SK-N-SH treated with all-trans-retinoic acid at 6 μM for 48 hours (cell line): ENCODE results near the gene APOL2.
"Not testable (repeated sequence)": the region's sequence is repeated elsewhere in the genome, so short reads cannot be mapped to it uniquely, and the experiment has no call there.

ENCODE experiments used
- ATAC-seq: fragments of 200-7000 bp; cut with Tn5 transposase; 3 replicates; pipeline ENCODE4 v1.9.1; 2020; ENCODE audit warnings: mild to moderate bottlenecking, moderate library complexity
- ARNTL ChIP-seq: fragments of 450-650 bp; formaldehyde crosslinking; IDR thresholded peaks from 2 replicates; pipeline ENCODE4 v1.5.0; 2020; ENCODE audit warnings: low read depth, mild to moderate bottlenecking, moderate library complexity, borderline replicate concordance
- GLIS3 ChIP-seq: fragments of 250-450 bp; sonication (Bioruptor Pico); IDR thresholded peaks from 2 replicates; pipeline ENCODE4 v1.5.0; 2020; ENCODE audit warnings: mild to moderate bottlenecking, moderate library complexity
- ISL1 ChIP-seq: fragments of 250-450 bp; sonication (Bioruptor Pico); IDR thresholded peaks from 2 replicates; pipeline ENCODE4 v2.1.2; 2022; ENCODE audit warnings: mild to moderate bottlenecking, moderate library complexity
- OSR1 ChIP-seq: fragments of 250-450 bp; sonication (Bioruptor Pico); IDR thresholded peaks from 2 replicates; pipeline ENCODE4 v1.8.0; 2022; ENCODE audit warnings: moderate library complexity, mild to moderate bottlenecking, inconsistent platforms
- PPARA ChIP-seq: fragments of 250-450 bp; sonication (Bioruptor Pico); IDR thresholded peaks from 2 replicates; pipeline ENCODE4 v1.5.0; 2020; ENCODE audit warnings: mild to moderate bottlenecking, borderline replicate concordance
- RARB ChIP-seq: fragments of 250-450 bp; sonication (Bioruptor Pico); IDR thresholded peaks from 2 replicates; pipeline ENCODE4 v1.8.0; 2021; ENCODE audit warnings: mild to moderate bottlenecking, moderate library complexity
- SNAI2 ChIP-seq: fragments of 250-450 bp; sonication (Bioruptor Pico); IDR thresholded peaks from 2 replicates; pipeline ENCODE4 v1.5.0; 2020; ENCODE audit warnings: mild to moderate bottlenecking, moderate library complexity
- TOX ChIP-seq: fragments of 250-450 bp; sonication (Bioruptor Pico); IDR thresholded peaks from 2 replicates; pipeline ENCODE4 v1.8.0; 2021; ENCODE audit warnings: mild to moderate bottlenecking, moderate library complexity, borderline replicate concordance
- ZC3H10 ChIP-seq: fragments of 250-450 bp; sonication (Bioruptor Pico); IDR thresholded peaks from 2 replicates; pipeline ENCODE4 v1.5.1; 2021; ENCODE audit warnings: mild to moderate bottlenecking, moderate library complexity
- ZFP3 ChIP-seq: fragments of 250-450 bp; sonication (Bioruptor Pico); IDR thresholded peaks from 2 replicates; pipeline ENCODE4 v1.5.0; 2020; ENCODE audit warnings: mild to moderate bottlenecking, moderate library complexity
- ZFP30 ChIP-seq: fragments of 450-650 bp; formaldehyde crosslinking; IDR thresholded peaks from 2 replicates; pipeline ENCODE4 v1.5.0; 2022; ENCODE audit warnings: mild to moderate bottlenecking, moderate library complexity
- ZNF565 ChIP-seq: fragments of 450-650 bp; formaldehyde crosslinking; conservative IDR thresholded peaks from 2 replicates; pipeline ENCODE4 v1.5.0; 2020; ENCODE audit warnings: low read depth, mild to moderate bottlenecking, moderate library complexity
- ZNF70 ChIP-seq: fragments of 450-650 bp; formaldehyde crosslinking; IDR thresholded peaks from 2 replicates; pipeline ENCODE4 v1.5.0; 2020; ENCODE audit warnings: mild to moderate bottlenecking, moderate library complexity
- ZNF8 ChIP-seq: fragments of 450-650 bp; formaldehyde crosslinking; IDR thresholded peaks from 2 replicates; pipeline ENCODE4 v1.5.0; 2020; ENCODE audit warnings: mild to moderate bottlenecking, moderate library complexity
- TF ChIP-seq, protein P1 (sequence below): fragments of 250-450 bp; sonication (Bioruptor Pico); IDR thresholded peaks from 2 replicates; pipeline ENCODE4 v1.5.1; 2021; ENCODE audit warnings: mild to moderate bottlenecking, moderate library complexity
- TF ChIP-seq, protein P2 (sequence below): fragments of 250-450 bp; sonication (Bioruptor Pico); IDR thresholded peaks from 2 replicates; pipeline ENCODE4 v1.8.0; 2020; ENCODE audit warnings: mild to moderate bottlenecking, moderate library complexity, borderline replicate concordance
- TF ChIP-seq, protein P3 (sequence below): fragments of 250-450 bp; sonication (Bioruptor Pico); IDR thresholded peaks from 2 replicates; pipeline ENCODE4 v1.8.0; 2021; ENCODE audit warnings: low read depth, mild to moderate bottlenecking, moderate library complexity, borderline replicate concordance

The APOL2 gene

DNA sequence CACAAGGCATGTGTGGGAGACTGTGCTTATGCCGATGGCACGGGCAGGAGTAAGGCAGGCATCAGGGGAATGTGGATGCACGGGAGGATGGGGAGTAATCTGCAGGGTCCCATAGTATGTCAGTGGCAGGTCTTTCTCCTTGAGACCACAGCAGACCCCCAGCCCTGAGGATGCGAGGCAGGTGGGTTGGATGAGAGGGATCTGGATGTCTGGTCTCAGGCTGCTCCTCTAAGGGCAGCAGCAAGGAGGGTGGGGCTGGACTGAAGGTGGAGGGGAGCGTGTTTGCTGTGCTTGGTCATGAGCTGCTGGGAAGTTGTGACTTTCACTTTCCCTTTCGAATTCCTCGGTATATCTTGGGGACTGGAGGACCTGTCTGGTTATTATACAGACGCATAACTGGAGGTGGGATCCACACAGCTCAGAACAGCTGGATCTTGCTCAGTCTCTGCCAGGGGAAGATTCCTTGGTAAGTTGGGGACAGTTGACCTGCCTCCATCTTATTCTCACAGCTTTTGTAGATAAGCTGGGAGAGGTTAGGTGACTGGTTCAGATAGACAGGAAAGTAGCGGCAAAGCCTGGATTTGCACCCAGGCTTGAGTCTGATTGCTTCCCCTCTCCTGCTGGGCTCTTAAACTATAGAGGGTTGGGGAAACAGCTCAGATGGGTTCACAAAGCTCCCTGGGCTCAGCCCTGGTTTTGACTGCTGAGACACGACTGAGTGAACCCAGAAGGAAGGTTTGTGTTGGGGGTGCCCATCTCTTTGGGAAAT, 13.6 kb upstream of the APOL2 start, which contains the start of gene APOL1:
Gene APOL1 (plus strand): TSS at position 380 of the 769 bp plus-strand sequence. CDS start 1,823 bp downstream, outside the sequence.
- ATAC-seq = peak; percentile 22
- TF ChIP-seq PPARA (CRISPR knock-in tag) (no peak), TOX (no peak), ARNTL (no peak), RARB (CRISPR knock-in tag) (no peak), ZFP3 (CRISPR knock-in tag) (no peak), ZNF70 (CRISPR knock-in tag) (no peak), ISL1 (CRISPR knock-in tag) (no peak)
- TF ChIP-seq, protein P1, sequence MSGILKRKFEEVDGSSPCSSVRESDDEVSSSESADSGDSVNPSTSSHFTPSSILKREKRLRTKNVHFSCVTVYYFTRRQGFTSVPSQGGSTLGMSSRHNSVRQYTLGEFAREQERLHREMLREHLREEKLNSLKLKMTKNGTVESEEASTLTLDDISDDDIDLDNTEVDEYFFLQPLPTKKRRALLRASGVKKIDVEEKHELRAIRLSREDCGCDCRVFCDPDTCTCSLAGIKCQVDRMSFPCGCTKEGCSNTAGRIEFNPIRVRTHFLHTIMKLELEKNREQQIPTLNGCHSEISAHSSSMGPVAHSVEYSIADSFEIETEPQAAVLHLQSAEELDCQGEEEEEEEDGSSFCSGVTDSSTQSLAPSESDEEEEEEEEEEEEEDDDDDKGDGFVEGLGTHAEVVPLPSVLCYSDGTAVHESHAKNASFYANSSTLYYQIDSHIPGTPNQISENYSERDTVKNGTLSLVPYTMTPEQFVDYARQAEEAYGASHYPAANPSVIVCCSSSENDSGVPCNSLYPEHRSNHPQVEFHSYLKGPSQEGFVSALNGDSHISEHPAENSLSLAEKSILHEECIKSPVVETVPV (CRISPR knock-in tag) = no peak

DNA sequence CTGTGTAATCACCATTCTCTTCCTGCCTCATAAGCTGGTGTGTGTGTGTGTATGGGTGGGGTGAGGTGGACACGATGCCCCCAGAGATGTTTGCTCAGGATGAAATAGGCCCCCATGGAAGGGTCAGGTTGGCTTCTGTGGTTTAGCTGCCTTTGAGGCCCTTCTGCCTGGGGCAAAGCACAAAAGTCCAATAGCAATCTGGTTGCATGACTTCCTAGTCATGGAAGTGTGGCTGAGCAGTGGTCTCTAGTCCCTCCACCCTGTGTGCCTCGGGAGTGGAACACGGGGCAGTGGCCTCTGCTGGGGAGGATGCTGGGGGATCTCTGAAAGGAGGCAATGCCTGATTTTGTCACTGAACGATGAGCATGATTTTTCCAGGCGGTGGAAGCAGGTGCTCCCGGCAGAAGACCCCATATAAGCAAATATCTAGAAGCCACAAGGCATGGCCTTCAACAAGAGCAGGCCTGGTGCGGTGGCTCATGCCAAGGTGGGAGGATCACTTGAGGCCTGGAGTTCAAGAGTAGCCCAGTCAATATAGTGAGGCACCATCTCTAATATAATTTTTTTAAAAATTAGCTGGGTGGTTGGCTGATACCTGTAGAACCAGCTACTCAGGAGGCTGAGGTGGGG, 12.8 kb upstream of the APOL2 start:
- ATAC-seq = not testable (repeated sequence)

DNA sequence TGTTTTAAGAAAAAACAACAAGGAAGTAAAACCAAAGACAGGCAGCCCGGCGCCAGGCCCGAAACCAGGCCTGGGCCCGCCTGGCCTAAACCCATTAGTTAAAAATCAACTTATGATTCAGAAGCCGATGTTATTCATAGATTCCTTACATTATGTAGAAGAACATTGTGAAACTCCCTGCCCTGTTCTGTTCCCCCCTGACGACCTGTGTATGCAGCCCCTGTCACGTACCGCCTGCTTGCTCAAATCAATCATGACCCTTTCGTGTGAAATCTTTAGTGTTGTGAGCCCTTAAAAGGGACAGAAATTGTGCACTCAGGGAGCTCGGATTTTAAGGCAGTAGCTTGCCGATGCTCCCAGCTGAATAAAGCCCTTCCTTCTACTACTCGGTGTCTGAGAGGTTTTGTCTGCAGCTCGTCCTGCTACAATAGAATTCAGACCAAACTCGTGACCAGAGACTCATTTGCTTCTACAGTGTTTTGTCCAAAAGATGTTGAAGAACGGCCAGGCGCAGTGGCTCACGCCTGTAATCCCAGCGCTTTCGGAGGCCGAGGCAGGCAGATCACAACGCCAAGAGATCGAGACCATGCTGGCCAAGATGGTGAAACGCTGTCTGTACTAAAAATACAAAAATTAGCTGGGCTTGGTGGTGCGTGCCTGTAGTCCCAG, 11.1 kb upstream of the APOL2 start:
- ATAC-seq = not testable (repeated sequence)

DNA sequence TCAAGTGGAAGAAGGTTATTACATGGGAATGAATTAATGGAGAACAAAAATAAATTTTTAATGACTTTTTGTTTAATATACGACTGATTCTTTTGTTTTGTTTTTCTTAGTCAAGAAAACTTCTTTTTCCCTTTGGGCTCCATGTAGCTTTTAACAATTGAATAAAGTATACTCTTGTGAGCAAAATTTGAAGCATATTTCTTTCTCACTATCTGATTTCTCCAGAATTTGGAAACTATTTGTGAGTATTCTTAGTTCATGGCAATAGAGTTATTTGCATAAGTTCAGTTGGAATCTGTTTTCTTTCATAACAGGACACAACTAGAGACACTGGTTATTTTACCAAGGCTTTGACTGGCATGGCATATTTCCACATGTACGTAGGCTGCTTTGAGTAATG, 9.8 kb upstream of the APOL2 start:
- no peak for ATAC-seq
- TF ChIP-seq ZC3H10 (CRISPR knock-in tag) = no peak
- TF ChIP-seq, protein P2, sequence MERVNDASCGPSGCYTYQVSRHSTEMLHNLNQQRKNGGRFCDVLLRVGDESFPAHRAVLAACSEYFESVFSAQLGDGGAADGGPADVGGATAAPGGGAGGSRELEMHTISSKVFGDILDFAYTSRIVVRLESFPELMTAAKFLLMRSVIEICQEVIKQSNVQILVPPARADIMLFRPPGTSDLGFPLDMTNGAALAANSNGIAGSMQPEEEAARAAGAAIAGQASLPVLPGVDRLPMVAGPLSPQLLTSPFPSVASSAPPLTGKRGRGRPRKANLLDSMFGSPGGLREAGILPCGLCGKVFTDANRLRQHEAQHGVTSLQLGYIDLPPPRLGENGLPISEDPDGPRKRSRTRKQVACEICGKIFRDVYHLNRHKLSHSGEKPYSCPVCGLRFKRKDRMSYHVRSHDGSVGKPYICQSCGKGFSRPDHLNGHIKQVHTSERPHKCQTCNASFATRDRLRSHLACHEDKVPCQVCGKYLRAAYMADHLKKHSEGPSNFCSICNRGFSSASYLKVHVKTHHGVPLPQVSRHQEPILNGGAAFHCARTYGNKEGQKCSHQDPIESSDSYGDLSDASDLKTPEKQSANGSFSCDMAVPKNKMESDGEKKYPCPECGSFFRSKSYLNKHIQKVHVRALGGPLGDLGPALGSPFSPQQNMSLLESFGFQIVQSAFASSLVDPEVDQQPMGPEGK (CRISPR knock-in tag) = no peak
- TF ChIP-seq ARNTL = no peak
- TF ChIP-seq, protein P3, sequence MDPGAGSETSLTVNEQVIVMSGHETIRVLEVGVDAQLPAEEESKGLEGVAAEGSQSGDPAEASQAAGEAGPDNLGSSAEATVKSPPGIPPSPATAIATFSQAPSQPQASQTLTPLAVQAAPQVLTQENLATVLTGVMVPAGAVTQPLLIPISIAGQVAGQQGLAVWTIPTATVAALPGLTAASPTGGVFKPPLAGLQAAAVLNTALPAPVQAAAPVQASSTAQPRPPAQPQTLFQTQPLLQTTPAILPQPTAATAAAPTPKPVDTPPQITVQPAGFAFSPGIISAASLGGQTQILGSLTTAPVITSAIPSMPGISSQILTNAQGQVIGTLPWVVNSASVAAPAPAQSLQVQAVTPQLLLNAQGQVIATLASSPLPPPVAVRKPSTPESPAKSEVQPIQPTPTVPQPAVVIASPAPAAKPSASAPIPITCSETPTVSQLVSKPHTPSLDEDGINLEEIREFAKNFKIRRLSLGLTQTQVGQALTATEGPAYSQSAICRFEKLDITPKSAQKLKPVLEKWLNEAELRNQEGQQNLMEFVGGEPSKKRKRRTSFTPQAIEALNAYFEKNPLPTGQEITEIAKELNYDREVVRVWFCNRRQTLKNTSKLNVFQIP (CRISPR knock-in tag) = no peak
- no peak for TF ChIP-seq OSR1 (CRISPR knock-in tag)
- TF ChIP-seq SNAI2 (CRISPR knock-in tag) = no peak
- TF ChIP-seq RARB (CRISPR knock-in tag) = no peak
- no peak for TF ChIP-seq ISL1 (CRISPR knock-in tag)
- TF ChIP-seq ZNF565 (CRISPR knock-in tag) = no peak
- no peak for TF ChIP-seq ZFP30

DNA sequence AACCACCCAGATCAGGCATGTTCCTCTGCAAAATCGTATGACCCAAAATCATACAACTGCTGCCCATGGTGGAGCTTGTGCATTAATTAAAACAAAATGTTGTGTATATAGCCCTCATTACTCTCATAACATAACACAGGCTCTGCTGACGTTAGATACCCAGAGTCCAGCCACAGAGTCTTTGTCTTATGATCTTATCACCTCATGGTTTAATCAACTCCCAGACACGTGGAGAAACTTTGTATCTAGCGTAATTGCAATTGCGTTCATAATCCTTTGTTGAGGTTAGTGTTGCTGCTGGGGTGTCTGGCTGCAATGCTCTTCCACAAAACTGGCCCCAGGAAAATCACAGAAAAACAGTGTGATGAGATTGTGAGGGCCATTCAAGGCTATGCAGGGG, 8.6 kb upstream of the APOL2 start:
- TF ChIP-seq, protein P1 (CRISPR knock-in tag) = no peak
- TF ChIP-seq GLIS3 = no peak
- ATAC-seq = no peak

DNA sequence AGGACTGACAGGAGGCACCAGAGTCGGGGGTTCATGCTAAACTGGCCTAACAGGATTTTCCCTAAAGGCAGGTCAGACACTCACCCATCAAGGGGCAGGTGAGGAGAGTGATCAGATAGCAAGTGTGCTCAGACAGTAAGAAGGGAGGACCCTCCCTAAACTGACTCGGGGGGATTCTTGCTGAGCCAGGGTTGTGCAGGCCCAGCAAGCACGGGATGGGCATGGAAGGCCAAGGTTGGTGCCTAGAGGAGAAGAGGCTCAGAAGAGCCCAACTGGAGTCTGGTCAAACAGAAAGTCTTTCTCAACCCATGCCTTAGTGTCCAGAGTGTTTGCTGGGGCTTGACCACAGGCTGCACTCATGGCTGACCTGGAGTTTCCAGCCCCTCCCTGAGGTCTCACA, 7.4 kb upstream of the APOL2 start:
- ATAC-seq = no peak
- TF ChIP-seq, protein P1 (CRISPR knock-in tag) = no peak
- TF ChIP-seq, protein P3 (CRISPR knock-in tag) = no peak
- TF ChIP-seq ZC3H10 (CRISPR knock-in tag) (no peak), ZNF70 (CRISPR knock-in tag) (no peak), PPARA (CRISPR knock-in tag) (no peak), ISL1 (CRISPR knock-in tag) (no peak), TOX (no peak), ARNTL (no peak), ZFP30 (no peak), ZNF8 (CRISPR knock-in tag) (no peak)
